Measurements from ENCODE around the gene MAP9.

DNA sequence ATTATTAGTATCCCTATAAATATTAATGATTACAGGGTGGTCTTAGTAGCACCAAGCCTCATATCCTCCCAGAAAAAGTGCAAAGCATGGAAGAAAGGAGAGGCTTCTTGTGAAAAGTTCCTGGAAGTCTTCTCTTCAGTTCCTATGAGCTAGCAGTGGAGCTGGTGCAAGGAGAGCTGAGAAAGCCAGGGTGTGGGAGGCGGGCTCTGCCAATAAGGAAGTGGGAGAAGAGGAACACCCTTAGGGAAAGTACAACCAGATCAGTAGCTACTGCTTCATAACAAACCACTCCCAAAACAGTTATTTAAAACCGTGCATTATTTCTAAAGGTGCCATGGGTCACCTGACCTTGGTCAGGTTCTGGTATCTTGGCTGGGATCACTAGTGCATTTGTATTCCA lies 72.4 kb downstream of the MAP9 start:
- TF ChIP-seq ZNF217 (IDR thresholded peaks at IDR 0.05) = no peak
- no peak for TF ChIP-seq CTCF (IDR thresholded peaks at IDR 0.05 in 2 of 3, conservative IDR thresholded peaks at IDR 0.05 in 1 of 3; ENCODE audit: control insufficient read depth in 2 of 3, extremely low read depth in 1 of 3, insufficient read depth in 1 of 3, low read depth in 3 of 3, low read length in 3 of 3)
- TF ChIP-seq RAD51 (IDR thresholded peaks at IDR 0.05) = no peak
- TF ChIP-seq SP1 (IDR thresholded peaks at IDR 0.05; ENCODE audit: low read depth, low read length) = no peak

Data from GM12878 (cell line).